ENCODE data around the gene MICAL3. TPM values are rescaled to one million over a fixed set of nuclear protein-coding genes. Genes with fewer than 3 reads are reported as not detected.

MICAL3 gene
- total and polyA plus RNA-seq, 2 of the 8 experiments (the other 6 are each of a cell fraction or from before 2014, with no cell fraction given), result 8.3 to 41.8 TPM

GRCh38 chr22:17847360-17848078, 176.8 kb downstream of the MICAL3 start (continued):
- TF ChIP-seq CTCF (IDR thresholded peaks at IDR 0.05; ENCODE audit: control extremely low read depth in 1 of 3, insufficient read depth in 1 of 3, low read depth in 1 of 3, low read length in 3 of 3), result no peak
- no peak for TF ChIP-seq POLR2A (IDR thresholded peaks at IDR 0.05; ENCODE audit: control extremely low read depth in 1 of 2, low read depth in 2 of 2, low read length in 2 of 2)
- no peak for TF ChIP-seq CHD7 (IDR thresholded peaks at IDR 0.05; ENCODE audit: insufficient replicate concordance, low read length)
- TF ChIP-seq EZH2 (IDR thresholded peaks at IDR 0.05; ENCODE audit: low read depth, low read length, severe bottlenecking), result no peak
- no peak for TF ChIP-seq HDAC2 (IDR thresholded peaks at IDR 0.05; ENCODE audit: borderline replicate concordance in 1 of 2, low read depth in 2 of 2, low read length in 2 of 2)
- TF ChIP-seq SUZ12 (IDR thresholded peaks at IDR 0.05; ENCODE audit: low read length), result no peak
